T follicular helper cell (primary cell): ENCODE results near the gene GYPA.
"Not testable (repeated sequence)": the region's sequence is repeated elsewhere in the genome, so short reads cannot be mapped to it uniquely, and the experiment has no call there.

ENCODE experiments used
- DNase-seq: peaks from one replicate; pipeline ENCODE4 v3.0.0-alpha.2; 2020; ENCODE audit warnings: low read depth

The GYPA gene

GRCh38 chr4:144128709-144129320 is 11.7 kb downstream of the GYPA start:
- not testable (repeated sequence) for DNase-seq

- not testable (repeated sequence) for DNase-seq
These were observed 15.4 kb downstream of the GYPA start for GRCh38 chr4:144125109-144125508.

GRCh38 chr4:144123982-144124635 is 16.4 kb downstream of the GYPA start:
- DNase-seq: not testable (repeated sequence)

GRCh38 chr4:144123269-144123668 is 17.2 kb downstream of the GYPA start:
- DNase-seq: not testable (repeated sequence)

- DNase-seq: not testable (repeated sequence)
These were observed 20.8 kb downstream of the GYPA start for GRCh38 chr4:144119752-144120151.

- DNase-seq: no peak
These were observed 25.0 kb downstream of the GYPA start for GRCh38 chr4:144115519-144115918.

GRCh38 chr4:144113546-144113945 is 27.0 kb downstream of the GYPA start:
- DNase-seq: no peak

- DNase-seq: no peak
These were observed 35.9 kb downstream of the GYPA start for GRCh38 chr4:144104509-144105130.

GRCh38 chr4:144097776-144098175 is 42.7 kb downstream of the GYPA start:
- DNase-seq: not testable (repeated sequence)

- DNase-seq: not testable (repeated sequence)
These were observed 46.5 kb downstream of the GYPA start for GRCh38 chr4:144093995-144094394.

- DNase-seq: not testable (repeated sequence)
These were observed 49.3 kb downstream of the GYPA start for GRCh38 chr4:144091181-144091580.

- DNase-seq: no peak
These were observed 49.8 kb downstream of the GYPA start for GRCh38 chr4:144090744-144091143.

- not testable (repeated sequence) for DNase-seq
These were observed 58.5 kb downstream of the GYPA start for GRCh38 chr4:144082053-144082452.

- not testable (repeated sequence) for DNase-seq
These were observed 60.4 kb downstream of the GYPA start for GRCh38 chr4:144080135-144080534.

GRCh38 chr4:144078746-144079145 is 61.8 kb downstream of the GYPA start:
- not testable (repeated sequence) for DNase-seq

GRCh38 chr4:144061556-144061955 is 79.0 kb downstream of the GYPA start:
- DNase-seq: not testable (repeated sequence)

- DNase-seq: not testable (repeated sequence)
These were observed 80.2 kb downstream of the GYPA start for GRCh38 chr4:144060234-144060859.
